ENCODE data around the gene GGTLC1.
"Not testable (repeated sequence)": the region's sequence is repeated elsewhere in the genome, so short reads cannot be mapped to it uniquely, and the experiment has no call there.

The GGTLC1 gene

DNA sequence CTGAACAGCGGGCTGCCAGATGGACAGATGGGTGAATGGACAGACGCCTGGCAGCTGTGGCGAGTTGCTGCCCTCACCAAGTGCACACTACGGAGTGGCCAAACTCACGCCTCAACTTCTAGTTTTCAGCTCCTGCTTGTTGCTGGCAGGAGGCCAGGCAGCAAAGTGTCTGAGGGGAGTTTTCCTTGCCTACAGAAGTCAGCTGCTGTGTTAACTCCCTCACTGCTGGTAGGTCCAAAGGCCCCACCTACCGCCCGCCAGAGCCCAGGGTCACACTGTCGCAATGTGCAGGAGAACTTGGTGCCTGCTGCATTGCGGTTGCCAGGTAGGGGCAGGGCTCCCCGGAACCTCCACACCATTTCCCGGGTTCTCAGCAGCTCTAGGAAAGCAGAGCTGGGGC, 7.6 kb downstream of the GGTLC1 start:
- not testable (repeated sequence) for H3K36me3 ChIP-seq (ENCODE audit: control insufficient read depth, insufficient read depth, low read length); H3K4me3 ChIP-seq (ENCODE audit: low read depth, low read length); H3K9me3 ChIP-seq (ENCODE audit: control insufficient read depth, insufficient read depth, low read length); H3K27me3 ChIP-seq (ENCODE audit: control insufficient read depth, insufficient read depth, low read length); H3K9ac ChIP-seq (ENCODE audit: low read depth, low read length); H3K4me1 ChIP-seq (ENCODE audit: control insufficient read depth, insufficient read depth, low read length); H3K27ac ChIP-seq (ENCODE audit: low read depth, low read length)

- not testable (repeated sequence) for H3K4me3 ChIP-seq (ENCODE audit: low read depth, low read length); H3K36me3 ChIP-seq (ENCODE audit: control insufficient read depth, insufficient read depth, low read length); H3K9me3 ChIP-seq (ENCODE audit: control insufficient read depth, insufficient read depth, low read length); H3K9ac ChIP-seq (ENCODE audit: low read depth, low read length); H3K4me1 ChIP-seq (ENCODE audit: control insufficient read depth, insufficient read depth, low read length); H3K27me3 ChIP-seq (ENCODE audit: control insufficient read depth, insufficient read depth, low read length); H3K27ac ChIP-seq (ENCODE audit: low read depth, low read length)
Observed at GRCh38 chr20:23979899-23980811, 8.4 kb downstream of the GGTLC1 start.

GRCh38 chr20:23979380-23979779, 9.2 kb downstream of the GGTLC1 start:
- not testable (repeated sequence) for H3K27me3 ChIP-seq (ENCODE audit: control insufficient read depth, insufficient read depth, low read length); H3K9ac ChIP-seq (ENCODE audit: low read depth, low read length); H3K4me3 ChIP-seq (ENCODE audit: low read depth, low read length); H3K36me3 ChIP-seq (ENCODE audit: control insufficient read depth, insufficient read depth, low read length); H3K4me1 ChIP-seq (ENCODE audit: control insufficient read depth, insufficient read depth, low read length); H3K9me3 ChIP-seq (ENCODE audit: control insufficient read depth, insufficient read depth, low read length); H3K27ac ChIP-seq (ENCODE audit: low read depth, low read length)

- H3K4me3 ChIP-seq (ENCODE audit: low read depth, low read length); H3K9ac ChIP-seq (ENCODE audit: low read depth, low read length); H3K9me3 ChIP-seq (ENCODE audit: control insufficient read depth, insufficient read depth, low read length); H3K36me3 ChIP-seq (ENCODE audit: control insufficient read depth, insufficient read depth, low read length); H3K4me1 ChIP-seq (ENCODE audit: control insufficient read depth, insufficient read depth, low read length); H3K27ac ChIP-seq (ENCODE audit: low read depth, low read length); H3K27me3 ChIP-seq (ENCODE audit: control insufficient read depth, insufficient read depth, low read length): not testable (repeated sequence)
Observed at GRCh38 chr20:23978457-23978856, 10.1 kb downstream of the GGTLC1 start.

- no peaks in the 10 kb centered on the region for H3K27me3 ChIP-seq (ENCODE audit: control insufficient read depth, insufficient read depth, low read length)
- H3K4me1 ChIP-seq (ENCODE audit: control insufficient read depth, insufficient read depth, low read length) = peaks cover 6% of the 10 kb centered on the region
- H3K27ac ChIP-seq (ENCODE audit: low read depth, low read length) = no peak overlapping the region
- no peaks in the 10 kb centered on the region for H3K9me3 ChIP-seq (ENCODE audit: control insufficient read depth, insufficient read depth, low read length)
- H3K9ac ChIP-seq (ENCODE audit: low read depth, low read length) = no peak overlapping the region
- no peaks in the 10 kb centered on the region for H3K36me3 ChIP-seq (ENCODE audit: control insufficient read depth, insufficient read depth, low read length)
- H3K4me3 ChIP-seq (ENCODE audit: low read depth, low read length) = no peak overlapping the region
Observed at GRCh38 chr20:23974966-23975365, 13.6 kb downstream of the GGTLC1 start.

DNA sequence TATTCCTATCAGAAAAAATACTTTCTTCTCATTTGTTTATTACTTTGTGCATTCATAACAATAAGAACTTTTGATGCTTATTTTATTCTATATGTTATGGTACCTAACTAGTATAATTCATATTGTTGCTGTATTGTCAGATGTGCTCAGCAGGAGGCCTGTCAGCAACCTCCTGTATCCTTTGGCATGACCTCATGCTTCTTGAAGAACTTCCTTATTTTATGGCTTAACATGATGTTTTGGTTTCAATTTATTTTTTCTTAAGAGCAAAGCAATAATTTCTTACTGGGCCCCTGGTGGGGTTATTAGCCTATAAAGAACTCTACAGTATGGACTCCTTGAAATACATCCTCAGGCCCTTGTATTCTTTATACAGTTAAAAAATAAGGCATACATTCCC, 17.3 kb downstream of the GGTLC1 start:
- Histone ChIP-seq H3K27ac (ENCODE audit: low read depth, low read length) (no peak overlapping the region), H3K9ac (ENCODE audit: low read depth, low read length) (no peak overlapping the region), H3K4me3 (ENCODE audit: low read depth, low read length) (no peak overlapping the region), H3K4me1 (ENCODE audit: control insufficient read depth, insufficient read depth, low read length) (peaks cover 6% of the 10 kb centered on the region), H3K9me3 (ENCODE audit: control insufficient read depth, insufficient read depth, low read length) (no peaks in the 10 kb centered on the region; the same call in 1 of the 2 replicates), H3K36me3 (ENCODE audit: control insufficient read depth, insufficient read depth, low read length) (no peaks in the 10 kb centered on the region), H3K27me3 (ENCODE audit: control insufficient read depth, insufficient read depth, low read length) (no peaks in the 10 kb centered on the region)

GRCh38 chr20:23970049-23970448, 18.5 kb downstream of the GGTLC1 start:
- no peak overlapping the region for H3K4me3 ChIP-seq (ENCODE audit: low read depth, low read length)
- H3K4me1 ChIP-seq (ENCODE audit: control insufficient read depth, insufficient read depth, low read length) = peaks cover 6% of the 10 kb centered on the region
- H3K27ac ChIP-seq (ENCODE audit: low read depth, low read length) = no peak overlapping the region
- H3K9me3 ChIP-seq (ENCODE audit: control insufficient read depth, insufficient read depth, low read length) = peaks cover 4% of the 10 kb centered on the region; the same call in 1 of the 2 replicates
- no peak overlapping the region for H3K9ac ChIP-seq (ENCODE audit: low read depth, low read length)
- H3K36me3 ChIP-seq (ENCODE audit: control insufficient read depth, insufficient read depth, low read length) = no peaks in the 10 kb centered on the region
- no peaks in the 10 kb centered on the region for H3K27me3 ChIP-seq (ENCODE audit: control insufficient read depth, insufficient read depth, low read length)

DNA sequence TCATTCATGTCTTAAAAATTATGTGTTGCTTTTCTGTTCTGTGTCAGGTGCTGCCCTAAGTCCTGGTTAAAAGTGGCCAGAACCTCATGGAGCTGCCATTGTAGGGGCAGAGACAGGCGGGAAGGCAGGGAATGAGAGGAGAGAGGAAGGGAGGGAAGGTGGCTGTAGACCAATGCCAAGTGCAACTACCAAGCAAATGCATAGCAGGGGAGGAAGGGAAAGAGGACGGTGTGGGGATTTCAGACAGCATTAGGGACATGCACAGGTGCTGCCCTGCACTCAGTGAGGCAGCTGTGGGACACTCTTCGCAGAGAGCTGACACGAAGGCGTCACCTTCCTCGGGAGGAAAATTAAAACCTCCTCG, 21.0 kb downstream of the GGTLC1 start:
- no peaks in the 10 kb centered on the region for H3K36me3 ChIP-seq (ENCODE audit: control insufficient read depth, insufficient read depth, low read length)
- H3K27ac ChIP-seq (ENCODE audit: low read depth, low read length) = no peak overlapping the region
- H3K9me3 ChIP-seq (ENCODE audit: control insufficient read depth, insufficient read depth, low read length) = peaks cover 22% of the 10 kb centered on the region
- no peak overlapping the region for H3K4me3 ChIP-seq (ENCODE audit: low read depth, low read length)
- H3K27me3 ChIP-seq (ENCODE audit: control insufficient read depth, insufficient read depth, low read length) = no peaks in the 10 kb centered on the region
- H3K4me1 ChIP-seq (ENCODE audit: control insufficient read depth, insufficient read depth, low read length) = peaks cover 6% of the 10 kb centered on the region
- no peak overlapping the region for H3K9ac ChIP-seq (ENCODE audit: low read depth, low read length)

GRCh38 chr20:23966927-23967615, 21.5 kb downstream of the GGTLC1 start:
- Histone ChIP-seq H3K4me1 (ENCODE audit: control insufficient read depth, insufficient read depth, low read length) (peaks cover 6% of the 10 kb centered on the region), H3K9me3 (ENCODE audit: control insufficient read depth, insufficient read depth, low read length) (peaks cover 27% of the 10 kb centered on the region), H3K27me3 (ENCODE audit: control insufficient read depth, insufficient read depth, low read length) (no peaks in the 10 kb centered on the region), H3K27ac (ENCODE audit: low read depth, low read length) (no peak overlapping the region), H3K9ac (ENCODE audit: low read depth, low read length) (no peak overlapping the region), H3K4me3 (ENCODE audit: low read depth, low read length) (no peak overlapping the region), H3K36me3 (ENCODE audit: control insufficient read depth, insufficient read depth, low read length) (no peaks in the 10 kb centered on the region)

- no peak overlapping the region for H3K27ac ChIP-seq (ENCODE audit: low read depth, low read length)
- H3K9me3 ChIP-seq (ENCODE audit: control insufficient read depth, insufficient read depth, low read length) = peaks cover 35% of the 10 kb centered on the region
- H3K4me3 ChIP-seq (ENCODE audit: low read depth, low read length) = no peak overlapping the region
- H3K27me3 ChIP-seq (ENCODE audit: control insufficient read depth, insufficient read depth, low read length) = no peaks in the 10 kb centered on the region
- H3K9ac ChIP-seq (ENCODE audit: low read depth, low read length) = no peak overlapping the region
- no peaks in the 10 kb centered on the region for H3K36me3 ChIP-seq (ENCODE audit: control insufficient read depth, insufficient read depth, low read length)
- no peaks in the 10 kb centered on the region for H3K4me1 ChIP-seq (ENCODE audit: control insufficient read depth, insufficient read depth, low read length)
Observed at GRCh38 chr20:23966298-23966697, 22.3 kb downstream of the GGTLC1 start.

GRCh38 chr20:23963941-23964340, 24.6 kb downstream of the GGTLC1 start:
- Histone ChIP-seq H3K27ac (ENCODE audit: low read depth, low read length) (no peak overlapping the region), H3K36me3 (ENCODE audit: control insufficient read depth, insufficient read depth, low read length) (no peaks in the 10 kb centered on the region), H3K4me3 (ENCODE audit: low read depth, low read length) (no peak overlapping the region; the same call in 1 of the 2 replicates), H3K4me1 (ENCODE audit: control insufficient read depth, insufficient read depth, low read length) (no peaks in the 10 kb centered on the region), H3K9ac (ENCODE audit: low read depth, low read length) (no peak overlapping the region), H3K9me3 (ENCODE audit: control insufficient read depth, insufficient read depth, low read length) (peaks cover 41% of the 10 kb centered on the region), H3K27me3 (ENCODE audit: control insufficient read depth, insufficient read depth, low read length) (no peaks in the 10 kb centered on the region)
